Stimulated activated naive CD8-positive, alpha-beta T cell treated with anti-CD3 and anti-CD28 coated beads, Interleukin-15, Interleukin-2, amounts not matched to agents 100 ng/mL and 50 ng/mL, for 24 hours (primary cell): ENCODE measurements around the gene PUS1.
A peak's percentile ranks its signal among the peaks of the same experiment; 100 is the strongest.
"Not testable (repeated sequence)": the region's sequence is repeated elsewhere in the genome, so short reads cannot be mapped to it uniquely, and the experiment has no call there.

Experiments used
- H3K27ac Mint-ChIP-seq: one replicate; pipeline ENCODE4 v1.8.0; 2021; ENCODE audit warnings: mild to moderate bottlenecking, mixed read lengths
- H3K27me3 Mint-ChIP-seq: one replicate; pipeline ENCODE4 v1.8.0; 2021; ENCODE audit warnings: mixed read lengths
- H3K36me3 Mint-ChIP-seq: one replicate; pipeline ENCODE4 v1.8.0; 2021; ENCODE audit warnings: low read depth, mixed read lengths
- H3K4me1 Mint-ChIP-seq: one replicate; pipeline ENCODE4 v1.8.0; 2021; ENCODE audit warnings: low read depth, mixed read lengths
- H3K4me3 Mint-ChIP-seq: one replicate; pipeline ENCODE4 v1.8.0; 2021; ENCODE audit warnings: mild to moderate bottlenecking, mixed read lengths
- H3K9me3 Mint-ChIP-seq: one replicate; pipeline ENCODE4 v1.8.0; 2021; ENCODE audit warnings: mixed read lengths

PUS1 gene

DNA sequence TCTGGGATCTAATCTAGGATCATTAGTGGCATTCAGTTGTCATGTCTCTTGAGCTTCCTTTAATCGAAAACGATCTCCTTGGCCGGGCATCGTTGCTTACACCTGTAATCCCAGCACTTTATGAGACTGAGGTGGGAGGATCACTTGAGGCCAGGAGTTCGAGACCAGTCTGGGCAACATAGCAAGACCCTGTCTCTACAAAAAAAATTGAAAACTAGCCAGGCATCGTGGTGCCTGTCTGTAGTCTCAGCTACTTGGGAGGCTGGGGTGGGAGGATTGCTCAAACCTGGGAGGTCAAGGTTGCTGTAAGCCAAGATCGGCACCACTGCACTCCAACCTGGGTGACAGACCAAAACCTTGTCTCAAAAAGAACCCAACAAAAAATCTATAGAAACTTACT, 9.0 kb downstream of the PUS1 start:
- Mint-ChIP-seq H3K27me3 (no peaks in the 10 kb centered on the region), H3K4me3 (no peak overlapping the region), H3K36me3 (peaks cover 78% of the 10 kb centered on the region), H3K27ac (no peak overlapping the region), H3K4me1 (no peaks in the 10 kb centered on the region), H3K9me3 (no peaks in the 10 kb centered on the region)

DNA sequence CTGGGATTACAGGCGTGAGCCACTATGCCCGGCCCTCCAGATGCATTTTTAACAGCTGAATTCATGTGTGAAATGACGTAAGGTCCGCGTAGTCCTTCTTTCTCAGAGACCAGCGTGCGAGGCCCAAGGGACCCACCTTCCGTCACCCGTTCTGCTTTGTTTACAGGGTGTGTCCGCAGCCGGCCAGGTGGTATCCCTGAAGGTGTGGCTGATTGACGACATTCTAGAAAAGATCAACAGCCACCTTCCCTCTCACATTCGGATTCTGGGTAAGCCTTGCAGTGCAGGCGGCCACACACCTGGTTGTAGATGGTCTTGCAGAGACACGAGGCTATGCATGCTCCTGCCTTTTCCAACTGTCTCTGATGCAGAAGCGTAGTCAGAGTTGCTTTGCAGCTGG, 9.9 kb downstream of the PUS1 start:
- H3K4me3 Mint-ChIP-seq, result no peak overlapping the region
- no peak overlapping the region for H3K27ac Mint-ChIP-seq
- H3K27me3 Mint-ChIP-seq, result no peaks in the 10 kb centered on the region
- no peaks in the 10 kb centered on the region for H3K4me1 Mint-ChIP-seq
- no peaks in the 10 kb centered on the region for H3K9me3 Mint-ChIP-seq
- H3K36me3 Mint-ChIP-seq, result peaks cover 78% of the 10 kb centered on the region

DNA sequence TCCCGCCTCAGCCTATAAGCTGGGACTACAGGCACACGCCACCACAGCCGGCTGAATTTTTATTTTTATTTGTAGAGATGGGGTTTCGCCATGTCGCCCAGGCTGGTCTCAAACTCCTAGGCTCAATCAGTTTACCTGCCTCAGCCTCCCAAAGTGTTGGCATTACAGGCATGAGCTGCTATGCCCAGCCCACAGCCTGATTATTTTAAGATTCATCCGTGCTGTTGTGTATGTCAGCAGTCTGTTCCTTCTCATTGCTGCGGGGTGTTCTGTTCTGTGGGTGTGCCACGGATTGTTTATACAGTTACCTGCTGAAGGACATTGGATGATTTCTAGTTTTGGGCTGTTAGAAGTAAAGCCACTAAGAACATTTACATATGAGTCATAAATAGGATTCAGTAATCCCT, 11.1 kb downstream of the PUS1 start:
- Mint-ChIP-seq H3K36me3 (peaks cover 76% of the 10 kb centered on the region), H3K27ac (no peak overlapping the region), H3K27me3 (no peaks in the 10 kb centered on the region), H3K4me1 (no peaks in the 10 kb centered on the region), H3K4me3 (no peak overlapping the region), H3K9me3 (no peaks in the 10 kb centered on the region)

DNA sequence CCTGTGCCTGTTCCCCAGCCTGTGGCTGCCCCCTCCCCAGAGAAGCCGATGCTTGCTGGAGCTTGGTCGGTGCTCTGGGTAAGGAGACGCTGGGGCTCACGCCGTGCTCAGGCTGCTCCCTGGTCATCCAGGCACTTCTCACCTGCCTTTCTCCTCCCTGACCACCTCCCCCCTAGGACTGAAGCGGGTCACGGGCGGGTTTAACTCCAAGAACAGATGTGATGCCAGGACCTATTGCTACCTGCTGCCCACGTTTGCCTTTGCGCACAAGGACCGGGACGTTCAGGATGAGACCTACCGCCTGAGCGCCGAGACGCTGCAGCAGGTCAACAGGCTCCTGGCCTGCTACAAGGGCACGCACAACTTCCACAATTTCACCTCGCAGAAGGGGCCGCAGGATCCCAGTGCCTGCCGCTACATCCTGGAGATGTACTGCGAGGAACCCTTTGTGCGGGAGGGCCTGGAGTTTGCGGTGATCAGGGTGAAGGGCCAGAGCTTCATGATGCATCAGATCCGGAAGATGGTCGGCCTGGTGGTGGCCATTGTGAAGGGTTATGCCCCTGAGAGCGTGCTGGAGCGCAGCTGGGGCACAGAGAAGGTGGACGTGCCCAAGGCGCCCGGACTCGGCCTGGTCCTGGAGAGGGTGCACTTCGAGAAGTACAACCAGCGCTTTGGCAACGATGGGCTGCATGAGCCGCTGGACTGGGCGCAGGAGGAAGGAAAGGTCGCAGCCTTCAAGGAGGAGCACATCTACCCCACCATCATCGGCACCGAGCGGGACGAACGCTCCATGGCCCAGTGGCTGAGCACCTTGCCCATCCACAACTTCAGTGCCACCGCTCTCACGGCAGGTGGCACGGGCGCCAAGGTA, 12.3 kb downstream of the PUS1 start:
- H3K27me3 Mint-ChIP-seq, result no peaks in the 10 kb centered on the region
- H3K9me3 Mint-ChIP-seq, result no peaks in the 10 kb centered on the region
- no peak overlapping the region for H3K27ac Mint-ChIP-seq
- peaks cover 76% of the 10 kb centered on the region for H3K36me3 Mint-ChIP-seq
- H3K4me3 Mint-ChIP-seq, result no peak overlapping the region
- H3K4me1 Mint-ChIP-seq, result no peaks in the 10 kb centered on the region

DNA sequence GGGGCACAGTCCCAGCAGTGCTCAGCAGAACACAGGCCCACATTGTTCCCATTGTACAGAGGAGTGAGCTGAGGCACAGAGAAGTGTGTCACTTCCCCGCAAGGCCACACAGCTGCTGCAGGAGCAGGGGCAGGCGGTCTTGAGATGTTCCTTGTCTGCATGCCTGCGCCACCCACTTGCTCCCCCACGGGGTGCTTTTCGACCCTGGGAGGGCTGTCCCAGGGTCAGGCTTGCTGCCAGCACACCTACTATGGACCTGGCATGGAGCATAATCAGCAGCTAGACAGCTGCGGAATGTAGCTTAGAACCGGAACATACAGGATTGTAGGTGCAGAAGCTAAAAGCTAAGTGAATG, 12.9 kb downstream of the PUS1 start:
- Mint-ChIP-seq H3K27me3 (no peaks in the 10 kb centered on the region), H3K4me3 (no peak overlapping the region), H3K4me1 (no peaks in the 10 kb centered on the region), H3K9me3 (no peaks in the 10 kb centered on the region), H3K27ac (no peak overlapping the region), H3K36me3 (peaks cover 69% of the 10 kb centered on the region)

DNA sequence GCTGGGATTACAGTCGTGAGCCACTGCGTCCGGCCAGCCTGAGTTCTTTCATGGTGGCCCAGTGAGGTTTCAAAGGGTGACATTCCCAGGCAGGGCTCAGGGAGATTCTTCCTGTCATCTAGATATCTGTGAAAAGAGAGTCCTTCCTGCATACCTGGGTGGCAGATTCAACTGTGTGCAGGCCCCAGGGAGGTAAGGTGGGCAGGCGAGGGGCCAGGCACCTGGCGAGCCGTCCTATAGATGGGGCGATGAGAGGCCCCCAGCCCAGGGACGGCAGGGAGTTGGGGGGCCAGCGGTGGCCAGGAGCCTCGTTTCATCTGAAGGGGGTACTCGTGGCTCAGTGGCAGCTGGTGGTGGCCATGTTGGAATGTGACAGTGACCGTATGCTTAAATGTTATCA, 13.6 kb downstream of the PUS1 start:
- H3K4me3 Mint-ChIP-seq, result no peak overlapping the region
- no peak overlapping the region for H3K27ac Mint-ChIP-seq
- H3K36me3 Mint-ChIP-seq, result peaks cover 66% of the 10 kb centered on the region
- no peaks in the 10 kb centered on the region for H3K9me3 Mint-ChIP-seq
- no peaks in the 10 kb centered on the region for H3K27me3 Mint-ChIP-seq
- peaks cover 5% of the 10 kb centered on the region for H3K4me1 Mint-ChIP-seq

DNA sequence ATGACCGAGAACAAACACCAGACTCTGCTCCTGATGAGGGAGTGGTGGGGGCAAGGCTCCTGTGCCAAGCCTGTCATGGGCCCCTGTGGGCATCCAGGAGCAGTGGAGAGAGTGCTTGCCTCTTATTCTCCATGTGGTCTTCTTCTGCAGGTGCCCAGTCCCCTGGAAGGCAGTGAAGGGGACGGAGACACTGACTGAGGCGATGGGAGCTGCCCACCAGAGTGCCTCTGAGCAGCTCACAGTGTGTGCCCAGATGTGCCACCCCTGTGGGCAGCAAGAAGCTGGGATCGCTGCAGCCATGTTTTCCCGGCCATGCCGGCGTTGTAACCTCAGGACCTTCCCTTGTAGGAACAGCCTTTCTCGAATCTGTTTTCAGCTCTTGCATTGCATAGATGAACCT, 14.3 kb downstream of the PUS1 start:
- H3K9me3 Mint-ChIP-seq, result no peaks in the 10 kb centered on the region
- no peaks in the 10 kb centered on the region for H3K27me3 Mint-ChIP-seq
- H3K4me1 Mint-ChIP-seq, result peaks cover 12% of the 10 kb centered on the region
- peaks cover 58% of the 10 kb centered on the region for H3K36me3 Mint-ChIP-seq
- H3K27ac Mint-ChIP-seq, result no peak overlapping the region
- no peak overlapping the region for H3K4me3 Mint-ChIP-seq

DNA sequence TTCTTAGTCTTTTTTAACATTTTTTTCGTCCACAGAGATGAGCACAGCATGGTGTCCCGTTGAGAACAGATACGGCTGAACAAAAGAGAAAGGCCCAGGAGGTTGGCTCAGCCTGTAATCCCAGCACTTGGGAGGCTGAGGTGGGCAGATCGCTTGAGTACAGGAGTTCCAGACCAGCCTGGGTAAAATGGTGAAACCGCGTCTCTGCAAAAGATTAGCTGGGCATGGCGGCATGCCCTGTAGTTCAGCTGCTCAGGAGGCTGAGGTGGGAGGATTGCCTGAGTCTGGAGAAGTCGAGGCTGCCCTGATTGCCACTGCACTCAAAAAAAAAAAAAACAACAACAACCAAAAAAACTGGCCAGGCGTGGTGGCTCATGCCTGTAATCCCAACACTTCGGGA, 14.8 kb downstream of the PUS1 start:
- Mint-ChIP-seq H3K27me3 (no peaks in the 10 kb centered on the region), H3K36me3 (peaks cover 54% of the 10 kb centered on the region), H3K9me3 (no peaks in the 10 kb centered on the region), H3K4me3 (no peak overlapping the region), H3K4me1 (peaks cover 17% of the 10 kb centered on the region), H3K27ac (no peak overlapping the region)

DNA sequence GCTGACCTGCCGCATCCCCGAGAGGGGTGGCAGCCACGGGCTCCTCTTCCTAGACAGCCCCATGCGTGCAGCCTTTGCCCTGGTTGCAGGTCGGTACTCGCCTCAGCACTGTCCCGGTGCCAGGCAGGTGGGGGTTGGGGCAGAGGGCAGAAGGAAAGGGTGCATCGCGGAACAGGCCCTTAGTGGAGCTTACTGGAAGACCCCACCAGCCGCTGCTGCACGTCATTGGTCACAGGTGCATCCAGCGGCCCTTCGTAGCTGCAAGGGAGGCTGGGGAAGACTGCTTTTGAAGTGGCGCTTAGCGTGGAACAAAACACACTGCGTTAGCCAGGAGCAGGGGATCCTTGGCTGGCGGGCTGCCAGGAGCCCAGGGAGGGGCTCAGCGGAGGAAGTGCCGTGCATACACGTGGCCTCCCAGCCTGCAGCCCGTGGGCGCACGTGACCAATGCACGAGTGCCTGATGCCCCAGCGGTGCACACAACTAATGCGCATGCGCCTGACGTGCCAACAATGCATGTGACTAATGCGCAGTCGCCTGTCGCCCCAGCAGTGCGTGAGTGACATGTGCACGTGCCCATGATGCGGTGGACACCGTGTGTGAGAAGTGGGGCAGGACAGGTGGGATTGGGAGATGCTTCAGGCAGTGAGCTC, 15.7 kb downstream of the PUS1 start:
- H3K27me3 Mint-ChIP-seq, result no peaks in the 10 kb centered on the region
- no peaks in the 10 kb centered on the region for H3K9me3 Mint-ChIP-seq
- no peak overlapping the region for H3K4me3 Mint-ChIP-seq
- H3K36me3 Mint-ChIP-seq, result peaks cover 45% of the 10 kb centered on the region
- peaks cover 24% of the 10 kb centered on the region for H3K4me1 Mint-ChIP-seq
- H3K27ac Mint-ChIP-seq, result peak overlapping the region; percentile 6

DNA sequence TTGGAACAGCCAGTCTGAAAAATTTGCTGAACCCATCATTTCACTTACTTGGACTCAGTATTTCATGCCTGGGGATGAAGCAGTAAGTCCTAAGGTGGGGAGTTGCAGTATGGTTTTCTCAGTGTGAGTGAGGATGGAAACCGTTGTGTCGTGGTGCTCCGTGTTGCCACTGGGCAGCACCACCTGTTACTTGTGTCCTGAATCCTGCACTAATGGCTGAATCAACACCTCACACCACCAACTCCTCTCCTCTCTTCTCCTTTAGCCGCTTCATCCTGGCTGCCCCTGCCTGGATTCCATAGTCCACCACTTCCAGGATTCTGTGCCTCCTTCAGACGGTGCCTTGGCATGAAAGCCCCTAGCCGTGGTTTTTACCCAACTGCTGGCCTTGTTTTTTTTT, 17.7 kb downstream of the PUS1 start:
- Mint-ChIP-seq H3K4me1 (peaks cover 31% of the 10 kb centered on the region), H3K9me3 (no peaks in the 10 kb centered on the region), H3K27ac (no peak overlapping the region), H3K27me3 (no peaks in the 10 kb centered on the region), H3K36me3 (peaks cover 27% of the 10 kb centered on the region), H3K4me3 (no peak overlapping the region)

DNA sequence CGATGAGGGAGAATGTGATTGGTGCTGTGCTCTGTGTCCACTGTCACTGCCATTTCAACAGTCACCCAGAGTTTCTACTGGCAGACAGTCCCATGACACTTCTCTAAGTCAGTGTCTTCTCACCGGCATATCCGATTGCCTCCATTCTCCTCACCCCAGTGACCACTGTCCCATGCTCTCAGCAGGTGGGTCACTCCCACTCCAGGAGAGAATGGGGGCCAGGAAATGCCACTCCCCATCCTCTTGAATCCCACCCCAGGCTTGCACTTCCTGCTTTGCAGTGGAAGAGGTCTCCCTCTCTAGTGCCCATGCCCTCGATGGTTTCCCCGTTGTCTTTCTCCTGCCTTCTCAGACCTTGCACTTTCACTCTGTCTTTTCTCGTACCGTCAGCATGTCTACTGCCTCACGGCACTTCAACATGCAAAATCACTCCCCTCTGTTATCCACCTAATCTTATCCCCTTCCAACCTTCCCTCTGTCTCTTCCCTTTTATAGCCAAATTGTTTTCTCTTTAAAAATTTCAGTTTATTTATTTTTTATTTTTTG, 18.5 kb downstream of the PUS1 start:
- no peak overlapping the region for H3K4me3 Mint-ChIP-seq
- H3K9me3 Mint-ChIP-seq, result no peaks in the 10 kb centered on the region
- H3K36me3 Mint-ChIP-seq, result peaks cover 22% of the 10 kb centered on the region
- H3K27ac Mint-ChIP-seq, result peak overlapping the region; percentile 50
- H3K27me3 Mint-ChIP-seq, result no peaks in the 10 kb centered on the region
- H3K4me1 Mint-ChIP-seq, result peaks cover 34% of the 10 kb centered on the region

DNA sequence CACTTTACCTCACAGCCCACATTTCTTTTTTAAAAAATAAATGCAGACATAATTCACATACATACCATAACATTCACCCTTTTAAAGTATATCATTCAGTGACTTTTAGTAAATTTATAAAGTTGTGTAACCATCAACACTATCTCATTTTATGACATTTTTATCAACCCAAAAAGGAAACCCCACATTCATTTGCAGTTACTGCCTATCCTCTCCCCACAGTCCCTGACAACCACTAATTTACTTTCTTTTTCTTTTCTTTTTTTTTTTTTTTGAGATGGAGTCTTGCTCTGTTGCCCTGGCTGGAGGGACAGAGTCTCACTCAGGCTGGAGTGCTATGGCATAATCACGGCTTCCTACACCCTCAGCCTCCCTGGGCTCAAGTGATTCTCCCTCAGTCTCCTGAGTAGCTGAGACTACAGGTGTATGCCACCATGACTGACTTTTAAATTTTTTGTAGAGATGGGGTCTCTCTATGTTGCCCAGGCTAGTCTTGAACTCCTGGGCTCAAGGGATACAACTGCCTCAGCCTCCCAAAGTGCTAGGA, 19.2 kb downstream of the PUS1 start:
- no peaks in the 10 kb centered on the region for H3K9me3 Mint-ChIP-seq
- H3K27me3 Mint-ChIP-seq, result no peaks in the 10 kb centered on the region
- H3K36me3 Mint-ChIP-seq, result peaks cover 22% of the 10 kb centered on the region
- peaks cover 41% of the 10 kb centered on the region for H3K4me1 Mint-ChIP-seq
- no peak overlapping the region for H3K4me3 Mint-ChIP-seq
- peak overlapping the region; percentile 82 for H3K27ac Mint-ChIP-seq

DNA sequence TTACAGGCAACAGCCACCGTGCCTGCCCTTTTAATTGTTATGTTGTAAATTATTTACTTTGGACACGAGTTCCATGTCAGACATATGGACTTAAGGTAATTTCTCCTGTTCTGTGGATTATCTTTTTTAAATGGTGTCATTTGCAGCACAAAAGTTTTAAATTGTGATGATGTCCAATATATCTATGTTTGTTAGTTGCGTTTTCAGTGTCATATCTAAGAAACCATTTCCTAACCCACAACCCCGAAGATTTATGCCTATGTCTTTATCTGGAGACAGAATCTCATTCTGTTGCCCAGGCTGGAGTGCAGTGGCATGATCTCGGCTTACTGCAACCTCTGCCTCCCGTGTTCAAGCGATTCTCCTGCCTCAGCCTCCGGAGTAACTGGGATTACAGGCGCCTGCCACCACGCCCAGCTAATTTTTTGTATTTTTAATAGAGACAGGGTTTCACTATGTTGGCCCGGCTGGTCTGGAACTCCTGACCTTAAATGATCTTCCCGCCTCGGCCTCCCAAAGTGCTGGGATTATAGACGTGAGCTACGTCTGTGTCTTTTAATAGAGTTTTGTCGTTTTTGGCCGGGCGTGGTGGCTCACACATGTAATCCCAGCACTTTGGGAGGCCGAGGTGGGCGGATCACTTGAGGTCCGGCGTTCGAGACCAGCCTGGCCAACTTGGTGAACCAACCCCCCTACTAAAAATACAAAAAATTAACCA, 19.8 kb downstream of the PUS1 start:
- H3K4me3 Mint-ChIP-seq, result peak overlapping the region; percentile 76
- H3K9me3 Mint-ChIP-seq, result not testable (repeated sequence)

DNA sequence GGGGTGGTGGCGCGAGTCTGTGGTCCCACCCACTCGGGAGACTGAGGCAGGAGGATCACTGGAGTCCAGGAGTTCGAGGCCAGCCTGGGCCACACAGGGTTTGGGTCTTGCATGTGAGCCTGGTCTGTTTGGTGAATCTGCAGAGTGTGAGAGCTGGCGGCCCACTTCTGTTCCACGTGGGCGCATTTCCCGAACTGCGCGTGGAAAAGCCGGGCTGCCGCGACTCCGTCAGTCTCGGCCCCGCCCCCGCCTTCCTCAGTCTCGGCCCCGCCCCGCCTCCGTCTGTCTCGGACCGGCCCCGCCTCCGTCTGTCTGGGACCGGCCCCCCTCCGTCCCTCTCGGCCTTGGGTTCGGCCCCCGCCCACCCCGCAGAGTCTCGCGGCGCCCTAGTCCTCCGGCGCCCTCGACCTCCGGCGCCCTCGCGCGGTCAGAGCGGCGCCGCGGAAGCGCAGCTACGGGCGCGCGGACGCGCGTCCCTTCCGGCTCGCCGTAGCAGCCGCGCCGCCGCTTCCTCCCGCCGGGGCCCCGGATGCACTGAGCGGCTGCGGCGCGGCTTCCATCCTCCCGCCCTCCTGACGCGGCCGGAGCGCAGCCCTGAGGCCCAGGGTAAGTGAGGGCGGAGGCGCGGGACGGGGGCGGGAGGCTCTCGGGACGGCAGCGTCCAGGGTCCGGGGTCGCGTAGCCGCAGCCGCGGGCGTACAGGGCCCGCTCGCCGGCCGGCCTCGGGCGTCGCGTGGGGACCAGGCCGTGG, 20.5 kb downstream of the PUS1 start, which contains the start of gene EP400:
Gene EP400, plus strand, starts transcription at position 512 of the 751 bp plus-strand sequence. CDS start 10,678 bp downstream, outside the sequence.
- peaks cover 17% of the 10 kb centered on the region for H3K36me3 Mint-ChIP-seq
- H3K4me1 Mint-ChIP-seq, result peaks cover 46% of the 10 kb centered on the region
- H3K27me3 Mint-ChIP-seq, result no peaks in the 10 kb centered on the region
- H3K27ac Mint-ChIP-seq, result peak within 1 kb of the TSS; percentile 87
- H3K4me3 Mint-ChIP-seq, result peak within 1 kb of the TSS; percentile 88
- H3K9me3 Mint-ChIP-seq, result no peaks in the 10 kb centered on the region

More for the DNA sequence above, 19.8 kb downstream of the PUS1 start:
- H3K4me1 Mint-ChIP-seq, result peaks cover 46% of the 10 kb centered on the region
- H3K36me3 Mint-ChIP-seq, result peaks cover 18% of the 10 kb centered on the region
- H3K27me3 Mint-ChIP-seq, result not testable (repeated sequence)
- peak overlapping the region; percentile 82 for H3K27ac Mint-ChIP-seq
